HG03139 (cell line): ENCODE results near the gene DEPDC1B.
"Not testable (repeated sequence)": the region's sequence is repeated elsewhere in the genome, so short reads cannot be mapped to it uniquely, and the experiment has no call there.

ENCODE experiments used
- ATAC-seq: cut with Tn5 transposase; IDR thresholded peaks from one replicate; pipeline ENCODE4 v1.9.1; 2021; ENCODE audit not compliant: unreplicated experiment

The DEPDC1B gene

DNA sequence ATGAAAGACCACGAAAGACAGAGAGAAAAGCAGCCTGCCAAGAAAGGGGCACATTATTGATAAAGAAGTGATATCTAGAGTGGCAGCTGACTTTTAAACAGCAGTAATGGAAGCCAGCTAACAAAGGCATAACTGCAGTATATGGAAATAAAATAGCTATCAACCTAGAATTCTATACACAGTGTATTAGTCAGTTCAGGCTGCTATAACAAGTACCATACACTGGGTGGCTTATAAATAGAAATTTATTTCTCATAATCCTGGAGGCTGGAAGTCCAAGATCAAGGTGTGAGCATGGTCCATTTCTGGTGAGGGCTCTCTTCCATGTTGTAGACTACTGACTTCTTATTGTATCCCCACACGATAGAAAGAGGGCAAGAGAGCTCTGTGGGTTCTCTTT is 109.8 kb downstream of the DEPDC1B start:
- ATAC-seq, result no peak

DNA sequence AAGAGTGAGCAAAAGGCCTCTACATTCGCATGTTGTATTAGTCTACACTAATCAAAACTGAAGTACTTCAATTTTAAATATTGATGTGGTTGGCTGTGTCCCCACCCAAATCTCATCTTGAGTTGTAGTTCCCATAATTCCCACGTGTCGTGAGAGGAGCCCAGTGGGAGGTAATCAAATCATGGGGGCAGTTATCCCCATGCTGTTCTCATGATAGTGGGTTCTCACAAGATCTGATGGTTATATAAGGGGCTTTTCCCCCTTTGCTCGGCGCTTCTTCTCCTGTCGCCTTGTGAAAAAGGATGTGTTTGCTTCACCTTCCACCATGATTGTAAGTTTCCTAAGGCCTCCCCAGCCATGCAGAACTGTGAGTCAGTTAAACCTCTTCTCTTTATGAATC is 112.7 kb downstream of the DEPDC1B start:
- ATAC-seq, result not testable (repeated sequence)

- no peak for ATAC-seq
These were observed 113.6 kb downstream of the DEPDC1B start for GRCh38 chr5:60586307-60586901.

DNA sequence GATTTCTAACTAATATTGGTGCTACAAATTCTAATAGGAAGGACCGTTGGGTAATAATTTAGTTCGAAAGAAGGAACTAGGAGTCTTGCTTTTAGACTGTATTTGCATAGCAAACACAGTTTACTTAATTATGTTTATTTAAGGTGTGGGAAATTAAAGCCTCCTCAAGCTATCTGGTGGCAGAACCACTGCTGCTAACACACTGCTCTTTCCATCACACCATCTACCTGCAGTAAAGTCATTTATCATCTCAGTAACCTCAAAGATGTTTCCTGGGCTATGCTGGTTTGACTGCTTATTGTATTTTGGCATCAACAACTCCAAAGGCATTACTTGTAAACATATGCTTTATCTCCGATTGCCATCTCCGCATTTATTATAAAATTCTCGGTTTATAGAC is 114.3 kb downstream of the DEPDC1B start:
- ATAC-seq, result no peak

DNA sequence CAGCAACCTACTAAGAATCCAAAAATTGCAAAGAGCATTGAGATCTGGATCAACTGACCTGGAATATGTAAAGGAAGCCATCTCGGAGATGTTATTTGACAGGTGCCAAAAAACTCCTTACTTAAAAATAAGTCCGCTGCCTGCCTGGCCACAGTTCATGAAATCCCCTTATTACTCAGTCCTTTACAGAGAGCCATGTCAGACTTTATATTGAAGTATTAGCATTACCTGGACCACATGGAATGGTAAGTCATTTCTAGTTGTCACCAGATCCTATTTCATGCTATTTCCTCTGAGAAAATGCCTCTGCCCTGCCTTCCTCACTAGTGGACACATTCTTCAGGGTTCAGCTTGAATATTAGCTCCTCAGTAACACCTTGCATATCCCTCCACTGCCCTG is 115.7 kb downstream of the DEPDC1B start:
- no peak for ATAC-seq

GRCh38 chr5:60583616-60584015 is 116.3 kb downstream of the DEPDC1B start:
- ATAC-seq, result no peak

GRCh38 chr5:60578315-60578714 is 121.7 kb downstream of the DEPDC1B start:
- no peak for ATAC-seq

GRCh38 chr5:60577116-60577515 is 122.8 kb downstream of the DEPDC1B start:
- no peak for ATAC-seq

DNA sequence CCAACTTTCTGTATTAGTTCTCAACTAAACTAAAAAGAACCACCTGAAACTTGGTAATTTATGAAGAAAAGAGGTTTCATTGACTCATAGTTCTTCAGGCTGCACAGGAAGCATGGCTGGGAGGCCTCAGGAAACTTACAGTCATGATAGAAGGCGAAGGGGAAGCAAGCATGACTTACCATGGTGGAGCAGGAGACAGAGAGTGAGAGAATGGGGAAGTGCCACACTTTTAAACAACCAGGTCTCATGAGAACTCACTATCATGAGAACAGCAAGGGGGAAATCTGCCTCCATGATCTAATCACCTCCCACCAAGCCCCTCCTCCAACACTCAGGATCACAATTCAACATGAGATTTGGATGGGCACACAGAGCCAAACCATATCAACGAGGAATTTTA is 123.5 kb downstream of the DEPDC1B start:
- ATAC-seq, result no peak

- ATAC-seq, result no peak
These were observed 131.3 kb downstream of the DEPDC1B start for GRCh38 chr5:60568646-60569045.

DNA sequence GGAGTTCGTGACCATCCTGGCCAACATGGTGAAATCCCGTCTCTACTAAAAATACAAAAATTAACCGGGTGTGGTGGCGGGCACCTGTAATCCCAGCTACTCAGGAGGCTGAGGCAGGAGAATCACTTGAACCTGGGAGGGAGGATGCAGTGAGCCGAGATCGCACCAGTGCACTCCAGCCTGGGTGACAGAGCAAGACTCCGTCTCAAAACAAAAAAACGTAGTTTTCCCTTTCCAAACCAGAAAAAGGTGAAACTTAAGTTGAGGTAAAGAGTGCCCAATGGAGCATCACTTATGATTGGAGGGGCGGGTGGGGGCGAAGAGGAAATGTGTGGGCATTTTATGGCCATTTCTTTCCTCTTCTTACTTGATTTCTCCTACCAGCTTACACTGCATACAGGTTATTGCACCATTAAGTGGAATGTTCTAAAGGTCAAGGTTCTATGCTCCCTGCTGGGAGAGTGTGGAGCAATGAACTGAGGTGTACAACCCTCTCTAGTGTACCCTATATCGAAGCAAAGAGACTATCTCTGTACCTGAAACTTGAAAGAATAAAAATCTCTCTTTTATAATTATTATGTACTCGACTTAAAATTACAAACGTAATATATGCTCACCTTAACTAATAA is 136.2 kb downstream of the DEPDC1B start:
- ATAC-seq, result no peak

GRCh38 chr5:60553291-60553690 is 146.7 kb downstream of the DEPDC1B start:
- ATAC-seq, result not testable (repeated sequence)

DNA sequence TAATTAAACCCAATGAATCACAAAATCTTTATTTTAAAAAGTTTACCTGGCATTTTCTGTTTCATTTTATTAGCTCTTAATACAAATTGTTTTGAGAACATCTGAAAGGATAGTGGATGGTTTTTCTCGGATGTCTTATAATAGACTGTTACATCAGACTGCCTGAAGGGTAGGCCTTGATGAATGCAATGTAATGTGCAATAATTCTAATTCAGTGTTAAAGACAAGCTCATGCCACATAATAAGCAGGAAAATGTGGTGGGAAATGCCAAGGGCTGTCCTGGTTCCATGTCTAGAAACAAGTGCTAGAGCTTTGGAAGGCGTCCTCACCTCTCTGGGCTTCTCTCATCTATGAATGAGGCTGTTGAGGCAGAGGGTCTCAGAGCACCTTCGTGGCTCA is 148.1 kb downstream of the DEPDC1B start:
- no peak for ATAC-seq

DNA sequence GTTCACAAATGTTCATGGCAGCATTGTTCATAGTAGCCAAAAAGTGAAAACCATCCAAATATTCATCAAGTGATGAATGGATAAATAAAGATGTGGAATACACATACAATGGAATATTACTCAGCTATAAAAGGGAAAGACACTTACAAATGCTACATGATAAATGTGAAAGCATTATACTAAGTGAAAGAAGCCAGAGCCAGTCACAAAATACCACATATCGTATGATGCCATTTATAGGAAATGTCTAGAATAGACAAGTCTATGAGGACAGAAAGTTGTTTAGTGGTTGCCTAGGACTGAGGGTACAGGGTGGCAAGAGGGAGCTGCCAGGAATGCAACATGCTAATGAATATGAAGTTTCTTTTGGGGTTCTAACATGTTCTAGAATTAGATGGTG is 148.7 kb downstream of the DEPDC1B start:
- no peak for ATAC-seq

DNA sequence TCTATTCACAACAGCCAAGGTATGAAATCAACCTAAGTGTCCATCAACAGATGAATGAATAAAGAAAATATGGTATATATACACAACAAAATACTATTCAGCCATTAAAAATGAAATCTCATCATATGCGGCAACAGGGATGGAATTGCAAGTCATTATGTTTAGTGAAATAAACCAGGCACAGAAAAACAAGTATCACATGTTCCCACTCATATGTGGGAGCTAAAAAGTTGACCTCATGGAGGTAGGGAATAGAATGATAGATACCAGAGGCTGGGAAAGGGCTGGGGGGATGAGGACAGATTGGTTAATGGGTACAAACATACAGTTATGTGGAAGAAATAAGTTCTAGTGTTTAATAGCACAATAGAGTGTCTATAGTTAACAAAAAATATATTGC is 149.7 kb downstream of the DEPDC1B start:
- no peak for ATAC-seq

GRCh38 chr5:60549841-60550240 is 150.1 kb downstream of the DEPDC1B start:
- ATAC-seq, result no peak
